ENCODE results near the gene HUS1B.

Gene HUS1B

GRCh38 chr6:656460-657252 lies at the start of gene HUS1B:
HUS1B (minus strand) TSS chr6:657100; CDS start chr6:656944, 156 bp downstream.
- TF ChIP-seq, protein P1, sequence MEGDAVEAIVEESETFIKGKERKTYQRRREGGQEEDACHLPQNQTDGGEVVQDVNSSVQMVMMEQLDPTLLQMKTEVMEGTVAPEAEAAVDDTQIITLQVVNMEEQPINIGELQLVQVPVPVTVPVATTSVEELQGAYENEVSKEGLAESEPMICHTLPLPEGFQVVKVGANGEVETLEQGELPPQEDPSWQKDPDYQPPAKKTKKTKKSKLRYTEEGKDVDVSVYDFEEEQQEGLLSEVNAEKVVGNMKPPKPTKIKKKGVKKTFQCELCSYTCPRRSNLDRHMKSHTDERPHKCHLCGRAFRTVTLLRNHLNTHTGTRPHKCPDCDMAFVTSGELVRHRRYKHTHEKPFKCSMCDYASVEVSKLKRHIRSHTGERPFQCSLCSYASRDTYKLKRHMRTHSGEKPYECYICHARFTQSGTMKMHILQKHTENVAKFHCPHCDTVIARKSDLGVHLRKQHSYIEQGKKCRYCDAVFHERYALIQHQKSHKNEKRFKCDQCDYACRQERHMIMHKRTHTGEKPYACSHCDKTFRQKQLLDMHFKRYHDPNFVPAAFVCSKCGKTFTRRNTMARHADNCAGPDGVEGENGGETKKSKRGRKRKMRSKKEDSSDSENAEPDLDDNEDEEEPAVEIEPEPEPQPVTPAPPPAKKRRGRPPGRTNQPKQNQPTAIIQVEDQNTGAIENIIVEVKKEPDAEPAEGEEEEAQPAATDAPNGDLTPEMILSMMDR (IDR thresholded peaks at IDR 0.05; ENCODE audit: insufficient read depth, low read depth, low read length, missing control alignments) = no peak
- DNase-seq (ENCODE audit: low read depth) = no peak
- no peak within 1 kb of the TSS for H3K4me3 ChIP-seq (ENCODE audit: low read depth, low read length)

GRCh38 chr6:706146-706545 lies 49.2 kb upstream of the HUS1B start:
- no peak overlapping the region for H3K4me3 ChIP-seq (ENCODE audit: low read depth, low read length)
- TF ChIP-seq, protein P1 (IDR thresholded peaks at IDR 0.05; ENCODE audit: insufficient read depth, low read depth, low read length, missing control alignments) = no peak
- DNase-seq (ENCODE audit: low read depth) = no peak

GRCh38 chr6:705047-705446 lies 48.1 kb upstream of the HUS1B start:
- DNase-seq (ENCODE audit: low read depth) = no peak
- no peak overlapping the region for H3K4me3 ChIP-seq (ENCODE audit: low read depth, low read length)
- TF ChIP-seq, protein P1 (IDR thresholded peaks at IDR 0.05; ENCODE audit: insufficient read depth, low read depth, low read length, missing control alignments) = no peak

- DNase-seq (ENCODE audit: low read depth) = no peak
- TF ChIP-seq, protein P1 (IDR thresholded peaks at IDR 0.05; ENCODE audit: insufficient read depth, low read depth, low read length, missing control alignments) = no peak
Observed at GRCh38 chr6:704046-704445, 47.1 kb upstream of the HUS1B start.

DNA sequence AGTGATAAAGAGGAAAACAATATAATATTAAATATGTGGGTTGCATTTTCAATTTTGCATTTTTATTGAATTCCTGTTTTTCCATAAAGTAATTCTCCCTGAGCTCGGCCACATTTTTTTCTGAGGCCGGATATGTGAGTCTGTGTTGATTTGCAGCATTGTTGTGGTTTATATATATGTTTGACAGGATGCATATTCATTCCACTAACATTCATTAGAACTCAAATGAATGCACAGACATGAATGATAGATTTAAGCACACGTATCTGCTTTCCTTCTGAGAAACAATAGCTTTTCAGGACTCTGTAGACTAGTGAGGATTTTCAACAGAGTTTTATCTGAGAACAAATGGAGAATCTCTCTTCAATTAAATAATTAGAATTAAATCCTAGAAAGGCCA lies 46.7 kb upstream of the HUS1B start:
- no peak for DNase-seq (ENCODE audit: low read depth)
- TF ChIP-seq, protein P1 (IDR thresholded peaks at IDR 0.05; ENCODE audit: insufficient read depth, low read depth, low read length, missing control alignments) = no peak
- no peak overlapping the region for H3K4me3 ChIP-seq (ENCODE audit: low read depth, low read length)

More at GRCh38 chr6:704046-704445, 47.1 kb upstream of the HUS1B start:
- no peak overlapping the region for H3K4me3 ChIP-seq (ENCODE audit: low read depth, low read length)

GRCh38 chr6:701700-702479 lies 45.0 kb upstream of the HUS1B start:
- no peak overlapping the region for H3K4me3 ChIP-seq (ENCODE audit: low read depth, low read length)
- no peak for DNase-seq (ENCODE audit: low read depth)
- TF ChIP-seq, protein P1 (IDR thresholded peaks at IDR 0.05; ENCODE audit: insufficient read depth, low read depth, low read length, missing control alignments) = peak; percentile 8
